Medulla oblongata (tissue), 1 donor: Measurements from ENCODE around the gene TYW5.

Experiments used
- DNase-seq: peaks from one replicate; pipeline ENCODE4 v3.0.0-alpha.2; 2015; ENCODE audit errors: extremely low spot score

The TYW5 gene

DNA sequence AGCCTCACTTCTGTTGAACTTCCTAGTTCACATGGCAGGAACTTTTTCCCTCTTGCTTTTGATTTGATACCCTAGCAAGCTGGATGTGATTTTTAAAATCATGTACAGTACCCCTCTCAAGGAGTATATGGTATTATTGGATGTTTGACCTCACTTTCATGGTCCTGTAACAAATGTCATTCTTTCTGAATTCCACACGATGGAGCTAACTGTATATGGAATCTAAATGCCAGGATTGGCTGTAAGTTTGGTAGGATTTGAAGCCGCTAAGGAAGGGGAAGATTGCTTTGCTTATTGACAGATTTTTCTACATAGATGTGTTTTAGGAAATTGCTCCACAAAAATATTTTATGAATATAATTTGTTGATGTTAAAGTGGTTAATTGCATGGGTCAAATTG is 18.4 kb upstream of the TYW5 start:
- DNase-seq = peak; percentile 47

DNA sequence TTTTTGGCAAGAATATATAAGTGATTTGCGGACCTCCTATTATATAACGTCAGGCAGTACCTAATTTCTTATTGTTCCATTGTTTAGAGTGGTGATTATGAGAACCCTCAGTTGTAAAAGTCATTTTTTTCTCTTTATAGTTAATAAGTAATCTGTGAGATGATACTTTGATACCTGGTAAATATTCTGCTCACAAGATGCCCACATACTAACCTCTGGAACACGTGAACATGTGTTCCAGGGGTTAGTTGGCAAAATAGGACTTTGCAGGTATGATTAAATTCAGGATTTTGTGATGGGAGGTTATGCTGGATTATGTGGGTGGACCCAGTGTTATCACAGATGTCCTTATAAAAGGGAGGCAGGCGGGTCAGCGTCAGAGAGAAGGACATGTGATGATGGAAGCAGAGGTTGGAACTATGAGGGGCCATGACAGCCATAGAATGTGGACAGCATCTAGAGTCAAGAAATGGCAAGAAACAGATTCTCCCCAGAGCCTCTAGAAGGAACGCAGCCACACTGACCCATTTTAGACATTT is 16.9 kb upstream of the TYW5 start:
- no peak for DNase-seq

DNA sequence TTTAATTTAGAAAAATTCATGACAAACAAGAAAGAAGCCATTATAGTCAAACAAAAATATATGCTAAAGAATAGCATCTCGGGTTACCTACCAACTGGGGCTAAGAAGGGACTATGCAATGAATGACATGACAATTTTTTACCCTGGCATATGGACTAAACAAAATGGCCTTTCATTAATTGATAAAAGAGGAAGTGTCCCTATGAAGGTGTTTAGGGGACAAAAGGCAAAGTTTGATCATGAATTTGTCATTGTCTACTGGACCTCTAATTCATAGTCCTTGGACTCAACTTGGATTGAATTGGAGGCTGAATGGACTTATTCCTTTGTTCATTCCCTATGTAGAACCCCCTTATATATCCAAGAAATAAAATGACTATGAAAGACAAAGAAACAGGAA is 12.8 kb upstream of the TYW5 start:
- no peak for DNase-seq

DNA sequence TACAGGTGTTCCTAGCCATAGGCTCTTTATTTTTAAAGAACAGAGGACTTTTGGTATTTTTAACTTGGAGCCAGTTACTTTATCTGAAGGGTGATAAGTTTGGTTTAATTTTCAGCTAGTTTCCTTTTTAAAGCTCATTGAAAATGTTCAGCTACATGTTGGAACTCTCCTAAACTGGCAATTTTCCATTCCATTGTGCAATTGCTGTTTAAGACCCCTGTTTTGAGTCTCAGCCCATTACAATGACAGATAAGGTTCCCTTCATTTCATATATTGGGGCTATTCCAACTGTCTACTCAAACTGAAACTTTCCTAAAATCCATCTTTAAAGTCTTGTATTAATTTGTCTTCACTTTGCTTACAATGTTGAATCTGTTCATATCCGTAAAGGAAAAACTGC is 11.7 kb upstream of the TYW5 start:
- DNase-seq = no peak

DNA sequence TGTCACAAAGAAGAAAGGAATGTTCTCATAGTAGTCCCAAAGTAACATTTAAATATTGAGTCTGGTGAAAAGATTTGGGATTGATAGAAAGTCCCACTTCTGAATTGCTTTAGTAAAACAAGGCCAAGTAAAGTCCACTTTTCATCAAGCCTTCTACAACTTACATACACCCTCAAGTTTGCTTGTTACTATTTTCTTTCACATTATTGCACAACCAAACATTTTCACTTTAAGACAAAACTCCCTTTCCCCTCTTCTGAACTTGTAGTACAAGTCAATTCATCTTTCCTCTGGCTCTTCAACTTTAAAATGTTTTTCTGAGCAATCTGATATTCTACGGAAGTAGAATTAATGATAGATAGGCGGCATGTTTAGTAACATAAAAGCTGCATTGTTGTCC is 11.1 kb upstream of the TYW5 start:
- no peak for DNase-seq

DNA sequence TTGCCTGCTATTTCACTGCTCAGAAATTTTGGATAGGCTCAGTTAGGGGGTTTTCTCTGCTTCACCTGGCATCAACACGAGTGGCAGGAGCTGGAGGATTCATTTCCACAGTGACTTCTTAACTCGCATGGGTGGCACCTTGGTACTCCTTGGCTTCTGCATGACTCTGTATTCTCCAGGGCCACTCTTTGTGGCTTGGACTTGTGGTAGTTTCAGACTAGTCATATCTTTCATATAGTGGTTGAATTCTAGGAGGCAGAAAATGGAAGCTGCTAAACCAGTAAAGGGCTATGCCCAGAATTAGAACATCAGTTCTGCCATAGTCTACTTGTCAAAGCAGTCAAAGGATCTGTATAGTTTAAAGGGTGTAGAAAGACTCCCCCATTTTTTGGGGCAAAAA is 6.9 kb upstream of the TYW5 start:
- DNase-seq = no peak

DNA sequence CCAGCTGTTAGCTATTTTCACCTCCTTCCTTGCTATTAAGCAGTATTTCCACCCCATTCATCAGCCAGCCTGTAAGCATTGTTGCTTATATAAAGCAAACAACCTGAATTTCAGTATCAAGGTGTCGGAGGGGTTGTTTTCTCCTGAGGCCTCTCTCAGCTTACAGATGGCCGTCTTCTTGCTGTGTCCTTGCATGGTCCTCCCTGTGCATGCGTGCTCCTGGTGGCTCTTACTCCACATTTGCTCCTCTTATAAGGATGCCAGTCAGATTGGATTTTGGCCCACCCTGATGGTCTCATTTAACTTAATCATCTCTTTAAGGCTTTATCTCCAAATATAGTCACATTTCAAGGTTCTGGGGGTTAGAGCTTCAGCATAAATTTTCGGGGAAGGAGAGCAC is 2.7 kb upstream of the TYW5 start:
- DNase-seq = no peak

DNA sequence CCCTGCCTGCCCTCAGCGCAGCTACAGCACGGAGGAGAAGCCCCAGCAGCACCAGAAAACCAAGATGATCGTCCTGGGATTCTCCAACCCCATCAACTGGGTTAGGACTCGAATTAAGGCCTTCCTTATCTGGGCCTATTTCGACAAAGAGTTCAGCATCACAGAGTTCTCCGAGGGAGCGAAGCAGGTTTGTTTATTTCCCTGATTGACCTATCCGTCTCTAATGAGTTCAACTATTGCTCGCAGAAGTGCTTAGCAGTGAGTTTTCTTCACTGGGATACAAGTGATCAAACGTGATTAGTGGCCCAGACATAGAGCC is 730 bp upstream of the TYW5 start:
- DNase-seq = peak; percentile 19

DNA sequence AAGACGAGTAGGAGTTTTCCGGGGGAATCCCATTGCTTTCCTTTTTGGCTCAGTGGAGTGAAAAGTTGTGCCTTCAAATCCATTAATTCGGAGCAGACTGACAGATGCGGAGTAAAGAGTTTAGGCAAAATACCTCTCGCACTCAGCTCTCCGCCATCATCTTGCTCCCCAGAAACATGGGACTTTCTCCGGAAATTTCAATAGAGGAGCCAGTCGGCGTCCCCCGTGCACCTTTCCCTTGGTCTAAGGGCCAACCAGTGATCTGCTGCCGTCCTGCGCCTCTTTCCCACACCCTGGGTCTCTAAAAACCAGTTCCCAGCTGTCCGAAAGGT is 318 bp downstream of the TYW5 start:
- DNase-seq = peak; percentile 23

DNA sequence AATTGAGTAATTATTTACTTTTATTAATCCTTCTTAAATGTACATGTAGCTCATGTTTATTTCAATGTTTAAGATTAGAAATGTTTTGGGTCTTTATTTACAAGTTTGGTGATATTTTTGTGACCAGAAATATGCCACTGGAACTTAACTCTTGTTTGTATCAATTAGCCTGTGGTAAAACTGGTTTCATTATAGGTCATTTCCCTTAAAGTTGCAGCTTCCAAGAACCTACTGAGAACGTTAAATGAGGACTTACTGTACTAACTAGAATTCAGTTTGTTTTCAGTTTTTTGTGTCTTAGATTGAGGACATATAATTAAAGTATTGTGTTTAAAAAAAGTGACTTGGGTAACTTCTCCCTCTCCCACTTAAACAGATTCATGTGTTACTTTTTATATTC is 4.3 kb downstream of the TYW5 start:
- no peak for DNase-seq

DNA sequence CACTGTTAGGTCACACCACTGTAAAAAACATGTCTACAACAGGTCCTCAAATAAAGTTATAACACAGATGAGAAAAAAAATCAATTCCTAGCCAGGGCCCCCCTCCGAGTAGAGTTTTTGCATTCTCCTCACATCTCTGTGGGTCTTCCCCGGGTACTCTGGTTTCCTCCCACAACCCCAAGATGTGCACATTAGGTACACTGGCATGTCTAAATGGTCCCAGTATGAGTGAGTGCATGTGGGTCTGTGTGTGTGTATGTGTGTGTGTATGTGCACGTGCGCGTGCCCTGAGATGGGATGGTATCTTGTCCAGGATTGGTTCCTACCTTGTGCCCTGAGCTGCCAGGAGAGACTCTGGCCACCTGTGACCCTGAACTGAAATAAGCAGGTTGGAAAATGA is 4.9 kb downstream of the TYW5 start:
- DNase-seq = no peak

DNA sequence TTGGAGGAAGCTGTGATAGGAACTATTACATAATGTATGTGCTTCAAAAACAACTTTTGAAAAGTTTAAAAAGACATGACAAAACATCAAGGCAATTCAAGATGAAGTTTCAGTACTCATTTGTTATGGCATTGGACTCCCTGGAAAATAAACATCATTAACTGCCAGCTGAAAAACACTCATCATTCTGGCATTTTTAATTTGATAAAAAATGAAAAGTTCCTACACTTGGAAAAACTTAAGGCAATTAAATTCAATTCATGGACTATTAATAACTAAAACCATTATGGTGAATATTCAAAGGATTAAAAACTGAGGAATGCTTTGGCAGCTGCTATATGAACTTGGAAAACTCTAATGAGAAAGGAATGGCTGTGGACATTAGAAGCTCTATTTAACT is 8.5 kb downstream of the TYW5 start:
- no peak for DNase-seq

DNA sequence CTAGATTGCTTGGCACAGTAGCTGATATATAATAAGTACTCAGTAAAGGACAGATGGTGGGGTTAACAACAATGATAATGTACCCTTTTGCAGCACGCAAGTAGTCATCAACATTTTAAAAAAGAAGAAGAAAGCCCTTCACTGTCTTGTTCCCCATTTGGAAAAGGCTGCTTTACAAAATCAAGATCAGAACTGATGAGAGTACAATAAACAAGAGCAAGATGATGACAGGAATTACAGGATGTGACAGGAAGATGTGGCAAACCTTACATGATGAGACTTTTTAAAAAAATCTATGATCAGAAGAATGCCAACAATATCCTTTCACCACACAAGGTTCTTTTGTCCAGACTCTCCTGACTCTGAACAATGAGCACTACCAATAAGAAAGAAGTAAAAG is 9.1 kb downstream of the TYW5 start:
- no peak for DNase-seq

DNA sequence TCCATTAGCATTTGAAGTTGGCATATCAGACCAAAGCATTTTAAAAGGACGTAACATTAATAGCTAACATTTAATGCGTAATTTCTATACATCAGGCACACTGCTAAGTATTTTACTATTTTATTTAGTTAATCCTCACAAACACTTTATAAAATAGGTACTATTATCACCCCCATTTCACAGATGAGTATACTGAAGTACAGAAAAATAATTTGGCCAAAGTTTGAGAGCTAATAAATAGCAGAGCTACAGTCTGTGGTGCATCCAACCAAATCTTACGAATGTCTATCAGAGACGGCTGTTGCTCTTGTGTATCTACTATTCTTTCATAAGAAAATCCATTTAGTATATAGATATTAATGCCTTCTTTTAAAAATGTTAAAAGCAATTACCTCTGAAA is 11.9 kb downstream of the TYW5 start:
- no peak for DNase-seq

DNA sequence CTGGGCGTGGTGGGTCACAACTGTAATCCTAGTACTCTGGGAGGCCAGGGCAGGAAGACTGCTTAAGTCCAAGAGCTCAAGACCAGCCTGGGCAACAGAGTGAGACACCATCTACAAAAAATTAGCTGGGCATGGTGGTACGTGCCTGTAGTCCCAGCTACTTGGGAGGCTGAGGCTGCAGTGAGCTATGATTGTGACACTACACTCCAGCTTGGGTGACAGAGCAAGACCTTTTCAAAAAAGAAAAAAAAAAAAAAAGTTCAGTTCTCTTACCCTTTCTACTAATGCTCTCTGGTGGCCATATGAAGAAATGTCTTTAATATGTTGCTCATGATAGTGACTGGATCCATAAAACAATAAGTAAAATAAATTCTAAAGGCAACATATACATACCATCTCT is 14.9 kb downstream of the TYW5 start:
- no peak for DNase-seq

DNA sequence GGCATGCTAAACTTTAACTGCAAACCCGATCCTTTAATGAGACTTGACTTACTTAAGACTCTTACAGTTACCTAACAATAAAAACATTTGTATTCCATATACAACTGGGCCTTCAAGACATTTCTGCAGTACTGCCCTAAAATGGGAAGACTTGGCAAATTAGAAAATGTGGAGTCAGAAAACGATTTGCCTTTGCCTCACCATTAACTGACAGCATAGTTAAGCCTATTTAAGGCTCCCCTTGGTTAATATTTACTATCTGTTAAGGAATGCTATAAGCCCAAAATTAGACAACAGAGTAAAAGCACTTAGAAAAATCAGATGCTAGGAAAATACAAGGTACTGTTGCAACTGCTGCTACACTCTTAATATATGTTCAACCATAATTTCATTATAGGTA is 18.7 kb downstream of the TYW5 start:
- DNase-seq = no peak

DNA sequence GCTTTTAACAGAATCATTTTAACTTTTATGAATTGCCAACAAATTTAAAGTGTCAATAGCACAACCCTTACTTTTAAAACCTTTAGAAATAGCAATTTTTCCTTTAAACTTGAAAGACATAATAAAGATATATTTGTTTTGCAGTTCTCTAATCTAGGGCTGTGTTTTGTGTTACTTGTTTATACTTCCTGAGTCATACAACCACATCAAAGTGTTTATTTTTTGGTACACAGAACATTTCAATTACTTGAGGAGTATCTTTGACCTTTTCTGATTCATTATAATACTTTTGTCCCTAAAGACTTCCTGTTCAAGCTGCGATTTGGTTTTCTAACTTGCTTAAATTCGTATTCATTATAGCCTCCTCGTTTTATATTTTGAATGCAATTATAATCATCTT is 21.8 kb downstream of the TYW5 start:
- DNase-seq = no peak

DNA sequence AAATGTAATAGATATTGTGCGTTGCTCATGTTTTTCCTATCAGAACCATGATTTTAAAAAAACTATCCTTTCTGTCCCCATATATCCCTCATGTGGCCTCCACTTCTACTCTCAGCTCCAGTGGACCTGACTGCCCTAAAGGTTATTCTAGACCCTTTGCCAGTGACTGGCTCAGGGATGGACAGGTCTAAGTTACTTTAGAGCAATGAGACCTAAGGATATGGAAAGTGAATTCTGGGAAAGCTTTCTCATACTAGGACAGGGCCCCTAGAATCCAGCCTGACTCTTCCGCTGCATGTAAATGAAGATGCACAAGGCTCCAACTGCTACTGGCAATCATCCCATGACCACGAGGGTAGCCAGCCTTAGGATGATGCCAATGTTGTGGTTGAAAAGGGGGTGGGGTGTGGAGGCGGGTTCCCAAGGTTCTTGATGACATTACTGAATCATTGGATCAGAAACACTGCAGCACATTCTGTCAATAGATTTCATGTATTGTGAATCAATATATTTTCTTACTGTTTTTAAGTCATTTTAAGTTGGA is 22.9 kb downstream of the TYW5 start:
- DNase-seq = peak; percentile 95

DNA sequence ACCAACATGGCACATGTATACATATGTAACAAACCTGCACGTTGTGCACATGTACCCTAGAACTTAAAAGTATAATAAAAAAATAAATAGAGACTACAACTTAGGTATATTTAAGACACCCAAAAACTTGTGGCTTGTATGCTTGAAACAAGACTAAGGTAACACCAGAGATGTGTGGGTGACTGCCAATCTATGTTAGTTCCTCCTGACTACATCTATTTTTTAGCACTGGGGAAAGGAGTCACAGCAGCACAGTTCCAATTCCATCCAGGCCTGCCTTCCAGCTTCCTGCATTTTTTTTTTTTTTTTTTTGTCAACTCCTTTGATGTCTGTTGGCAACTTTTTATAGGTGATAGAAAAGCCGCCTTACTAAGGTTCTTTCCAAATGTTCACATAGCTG is 26.0 kb downstream of the TYW5 start:
- DNase-seq = peak; percentile 29

DNA sequence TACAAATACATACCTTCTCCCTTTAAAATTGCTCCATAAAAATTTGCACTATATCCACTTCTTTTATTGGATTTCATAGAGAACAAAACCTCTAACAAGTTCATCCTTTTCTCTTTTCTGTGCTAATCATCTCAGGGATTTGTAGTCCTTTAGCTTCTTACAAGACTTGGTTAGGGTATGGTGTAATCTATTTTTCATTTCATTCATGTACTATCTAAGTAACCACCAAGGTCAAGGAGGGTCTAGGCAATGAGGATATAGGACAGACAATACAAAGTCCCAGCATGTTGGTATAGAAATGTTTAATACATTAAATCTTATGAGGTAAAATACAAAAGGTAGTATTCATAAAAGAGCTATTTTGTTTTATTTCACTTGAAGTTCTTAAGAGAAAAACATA is 26.7 kb downstream of the TYW5 start:
- no peak for DNase-seq

DNA sequence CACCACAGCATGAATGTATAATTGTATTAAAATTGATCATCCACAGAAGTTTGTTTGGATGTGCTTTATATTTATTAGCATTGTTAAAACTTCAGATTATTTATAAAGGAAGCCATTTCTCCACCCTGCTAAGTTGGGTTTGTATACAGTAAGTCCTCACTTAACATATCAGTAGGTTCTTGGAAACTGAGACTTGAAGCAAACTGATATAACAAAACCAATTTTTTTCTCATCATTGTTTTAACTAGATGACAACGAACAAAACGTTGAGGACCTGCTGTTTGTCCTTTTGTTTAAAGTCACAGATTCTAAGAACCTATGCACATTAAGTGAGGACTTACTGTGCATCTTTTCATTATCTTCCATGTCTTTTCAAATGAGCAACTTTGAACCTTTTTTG is 27.1 kb downstream of the TYW5 start:
- DNase-seq = no peak

DNA sequence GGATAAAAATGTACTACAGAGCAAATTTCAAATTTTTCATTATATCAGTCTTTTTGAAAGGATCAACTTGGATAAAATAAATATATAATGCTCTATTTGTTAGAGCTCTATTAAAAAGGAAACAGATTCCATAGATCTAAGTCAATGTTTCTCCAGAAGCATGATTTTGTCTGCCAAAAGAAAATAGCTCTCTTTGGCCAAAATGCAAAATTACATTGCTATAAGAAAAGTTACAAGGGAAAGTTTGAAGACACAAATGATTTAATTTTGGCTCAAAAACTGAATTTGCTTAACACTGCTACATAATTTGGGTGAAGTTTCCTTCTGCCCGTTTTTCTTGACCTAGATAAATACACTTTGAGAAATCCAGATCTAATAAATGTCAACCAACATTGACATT is 28.5 kb downstream of the TYW5 start:
- no peak for DNase-seq

DNA sequence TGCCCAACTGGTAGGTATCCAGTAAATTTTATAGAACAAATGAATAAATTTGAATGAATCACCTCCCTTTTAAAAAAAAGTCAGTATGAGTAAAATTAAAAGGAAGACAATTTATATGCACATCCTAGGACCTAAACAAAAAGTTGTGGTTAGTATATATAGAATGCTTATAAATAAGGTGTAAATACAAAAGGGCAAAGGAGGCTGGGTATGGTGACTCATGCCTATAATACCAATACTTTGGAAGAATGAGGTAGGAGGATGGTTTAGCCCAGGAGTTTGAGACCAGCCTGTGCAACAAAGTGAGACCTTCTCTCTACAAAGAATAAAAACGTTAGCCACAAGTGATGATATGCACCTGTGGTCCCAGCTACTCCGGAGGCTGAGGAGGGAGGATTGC is 31.4 kb downstream of the TYW5 start:
- DNase-seq = no peak

DNA sequence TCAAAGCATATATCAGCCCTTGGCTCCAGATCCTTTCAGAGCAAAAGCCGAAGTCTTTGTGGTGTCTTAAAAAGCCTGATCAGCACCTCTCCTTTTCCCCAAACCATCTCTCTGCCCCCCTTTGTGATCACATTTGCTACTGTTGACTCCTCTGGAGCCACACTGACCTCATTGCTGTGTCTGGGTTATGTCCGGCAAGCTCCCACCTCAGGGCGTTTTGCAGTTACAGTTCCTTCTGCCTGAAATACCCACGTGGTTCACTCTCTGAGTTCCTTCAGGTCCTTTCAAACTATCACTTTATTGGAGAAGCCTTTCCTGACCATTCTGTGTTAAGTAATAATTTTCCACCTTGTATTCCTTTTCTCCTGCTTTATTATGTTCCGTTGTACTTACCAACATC is 32.4 kb downstream of the TYW5 start:
- peak; percentile 57 for DNase-seq

DNA sequence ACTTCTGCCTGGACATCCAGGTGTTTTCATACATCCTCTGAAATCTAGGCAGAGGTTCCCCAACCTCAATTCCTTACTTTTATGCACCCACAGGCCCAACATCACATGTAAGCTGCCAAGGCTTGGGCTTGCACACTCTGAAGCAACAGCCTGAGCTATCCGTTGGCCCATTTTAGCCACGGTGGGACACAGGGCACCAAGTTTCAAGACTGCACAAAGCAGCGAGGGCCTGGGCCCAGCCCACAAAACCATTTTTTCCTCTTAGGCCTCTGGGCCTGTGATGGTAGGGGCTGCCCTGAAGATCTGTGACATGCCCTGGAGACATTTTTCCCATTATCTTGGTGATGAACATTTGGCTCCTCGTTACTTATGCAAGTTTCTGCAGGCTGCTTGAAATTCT is 38.3 kb downstream of the TYW5 start:
- DNase-seq = no peak
